Coronary artery (tissue), 2 donors: ENCODE data around the gene DEPDC5.
"Not testable (repeated sequence)": the region's sequence is repeated elsewhere in the genome, so short reads cannot be mapped to it uniquely, and the experiment has no call there.

Source experiments
- DNase-seq: peaks from one replicate; pipeline ENCODE4 v3.0.0-alpha.2; 2017; ENCODE audit warnings: low spot score
- H3K27ac ChIP-seq, 2 donors: fragments of 200-600 bp; sonication (generic); one replicate each; pipeline ENCODE4 v1.5.1; 2016 to 2019
- H3K4me3 ChIP-seq: fragments of 200-600 bp; sonication (generic); 2 replicates; pipeline ENCODE4 v1.5.1; 2016; ENCODE audit warnings: mild to moderate bottlenecking, moderate library complexity
- TF ChIP-seq, protein P1 (sequence below): fragments of 200-600 bp; sonication (generic); IDR thresholded peaks from one replicate; pipeline ENCODE4 v1.5.1; 2019; ENCODE audit warnings: antibody characterized with exemption

Gene DEPDC5

DNA sequence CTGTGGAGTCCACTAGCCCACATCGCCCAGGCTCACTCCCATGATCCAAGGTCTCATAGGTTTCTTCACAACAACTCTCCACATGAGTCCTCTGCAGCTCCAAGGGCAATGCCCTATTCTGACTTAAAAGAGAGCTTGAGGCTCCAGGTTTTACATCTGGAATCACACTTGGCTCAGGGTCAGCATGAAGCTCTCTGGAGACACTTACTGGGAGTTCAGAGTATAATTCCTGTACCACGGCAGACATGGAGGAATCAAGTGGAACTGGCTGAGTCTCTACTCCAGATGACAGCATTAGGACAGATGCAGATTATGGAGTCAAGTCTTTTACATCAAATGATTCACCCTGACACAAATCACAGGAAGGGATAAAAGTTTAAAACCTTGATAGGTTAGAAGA lies 15.3 kb upstream of the DEPDC5 start:
- TF ChIP-seq, protein P1, sequence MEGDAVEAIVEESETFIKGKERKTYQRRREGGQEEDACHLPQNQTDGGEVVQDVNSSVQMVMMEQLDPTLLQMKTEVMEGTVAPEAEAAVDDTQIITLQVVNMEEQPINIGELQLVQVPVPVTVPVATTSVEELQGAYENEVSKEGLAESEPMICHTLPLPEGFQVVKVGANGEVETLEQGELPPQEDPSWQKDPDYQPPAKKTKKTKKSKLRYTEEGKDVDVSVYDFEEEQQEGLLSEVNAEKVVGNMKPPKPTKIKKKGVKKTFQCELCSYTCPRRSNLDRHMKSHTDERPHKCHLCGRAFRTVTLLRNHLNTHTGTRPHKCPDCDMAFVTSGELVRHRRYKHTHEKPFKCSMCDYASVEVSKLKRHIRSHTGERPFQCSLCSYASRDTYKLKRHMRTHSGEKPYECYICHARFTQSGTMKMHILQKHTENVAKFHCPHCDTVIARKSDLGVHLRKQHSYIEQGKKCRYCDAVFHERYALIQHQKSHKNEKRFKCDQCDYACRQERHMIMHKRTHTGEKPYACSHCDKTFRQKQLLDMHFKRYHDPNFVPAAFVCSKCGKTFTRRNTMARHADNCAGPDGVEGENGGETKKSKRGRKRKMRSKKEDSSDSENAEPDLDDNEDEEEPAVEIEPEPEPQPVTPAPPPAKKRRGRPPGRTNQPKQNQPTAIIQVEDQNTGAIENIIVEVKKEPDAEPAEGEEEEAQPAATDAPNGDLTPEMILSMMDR, result no peak
- H3K27ac ChIP-seq, result no peak overlapping the region
- DNase-seq, result no peak
- no peak overlapping the region for H3K4me3 ChIP-seq

DNA sequence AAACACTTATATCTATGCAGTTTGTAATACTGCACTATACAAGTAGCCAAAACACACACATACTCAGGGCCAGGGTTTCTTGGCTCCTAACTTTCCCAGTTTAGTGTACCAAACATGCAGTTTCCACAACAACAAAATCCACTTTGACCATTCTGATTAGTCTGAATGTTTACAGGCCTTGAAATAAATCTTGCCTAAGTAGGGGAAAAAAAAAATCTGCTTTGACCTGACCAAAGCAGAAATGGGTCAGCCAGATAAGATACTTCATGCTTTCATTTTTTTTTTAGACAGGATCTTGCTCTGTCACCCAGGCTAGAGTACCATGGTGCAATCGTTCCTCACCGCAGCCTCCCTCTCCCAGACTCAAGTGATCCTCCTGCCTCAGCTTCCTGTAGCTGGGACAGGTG lies 14.0 kb upstream of the DEPDC5 start:
- TF ChIP-seq, protein P1, result no peak
- Histone ChIP-seq H3K27ac (peak overlapping the region; percentile 32 to 57), H3K4me3 (no peak overlapping the region)
- DNase-seq, result no peak

DNA sequence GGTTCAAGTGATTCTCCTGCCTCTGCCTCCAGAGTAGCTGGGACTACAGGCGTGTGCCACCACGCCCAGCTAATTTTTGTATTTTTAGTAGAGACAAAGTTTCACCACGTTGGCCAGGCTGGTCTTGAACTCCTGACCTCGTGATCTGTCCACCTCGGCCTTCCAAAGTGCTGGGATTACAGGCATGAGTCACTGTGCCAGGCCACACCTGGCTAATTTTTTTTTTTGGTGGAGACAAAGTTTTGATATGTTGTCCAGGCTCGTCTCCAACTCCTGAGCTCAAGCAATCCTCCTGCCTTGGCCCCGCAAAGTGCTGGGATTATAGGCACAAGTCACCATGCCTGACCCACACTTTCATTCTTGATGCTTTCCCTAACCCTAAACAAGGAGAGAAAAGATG lies 13.5 kb upstream of the DEPDC5 start:
- DNase-seq, H3K4me3 ChIP-seq: not testable (repeated sequence)
- peak overlapping the region in 1 of 2 donors; percentile 57 for H3K27ac ChIP-seq

DNA sequence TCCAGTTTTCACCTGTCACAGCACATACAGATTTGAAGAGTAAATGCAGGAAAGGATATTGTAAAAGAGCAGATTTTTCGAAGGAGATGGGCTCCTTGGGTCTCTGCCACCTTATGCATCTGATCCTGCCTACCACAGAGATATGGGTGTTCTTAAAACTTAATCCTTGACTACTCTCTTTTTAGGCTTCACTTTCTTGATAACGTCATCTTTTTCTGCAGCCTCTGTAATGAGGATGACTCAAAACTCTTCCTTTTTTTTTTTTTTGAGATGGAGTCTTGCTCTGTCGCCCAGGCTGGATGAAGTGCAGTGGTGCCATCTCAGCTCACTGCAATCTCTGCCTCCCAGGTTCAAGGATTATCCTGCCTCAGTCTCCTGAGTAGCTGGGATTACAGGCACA lies 11.7 kb upstream of the DEPDC5 start:
- no peak for DNase-seq
- no peak overlapping the region for H3K4me3 ChIP-seq
- TF ChIP-seq, protein P1, result no peak
- H3K27ac ChIP-seq, result no peak overlapping the region

DNA sequence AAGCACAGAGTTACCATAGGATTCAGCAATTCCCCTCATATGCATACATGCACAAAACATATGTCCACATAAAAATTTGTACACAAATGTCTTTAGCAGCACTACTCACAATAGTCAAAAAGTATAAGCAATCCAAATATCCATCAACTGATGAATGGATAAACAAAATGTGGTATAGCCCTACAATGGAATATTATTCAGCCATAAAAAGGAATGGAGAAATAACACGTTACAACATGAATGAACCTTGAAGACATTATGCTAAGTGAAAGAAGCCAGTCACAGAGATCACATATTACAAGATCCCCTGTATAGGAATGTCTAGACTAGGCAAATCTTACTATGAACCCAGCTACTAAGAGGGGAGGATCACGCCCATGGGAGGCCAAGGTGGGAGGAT lies 11.1 kb upstream of the DEPDC5 start:
- TF ChIP-seq, protein P1, result no peak
- DNase-seq, result no peak
- no peak overlapping the region for H3K27ac ChIP-seq
- H3K4me3 ChIP-seq, result no peak overlapping the region

DNA sequence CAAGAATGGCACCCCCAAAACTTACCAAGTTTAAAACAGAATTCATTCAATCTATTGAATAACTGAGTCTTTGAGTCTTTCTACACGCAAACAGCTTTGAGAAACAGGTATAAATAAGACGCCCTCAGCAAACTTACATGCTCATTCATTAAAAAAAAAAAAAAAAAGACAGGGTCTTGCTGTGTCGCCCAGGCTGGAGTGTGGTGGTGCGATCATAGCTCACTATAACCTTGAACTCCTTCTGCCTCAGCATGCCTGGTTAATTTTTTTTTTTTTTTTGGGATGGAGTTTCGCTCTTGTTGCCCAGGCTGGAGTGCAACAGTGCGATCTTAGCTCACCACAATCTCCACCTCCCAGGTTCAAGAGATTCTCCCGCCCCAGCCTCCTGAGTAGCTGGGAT lies 9.9 kb upstream of the DEPDC5 start:
- DNase-seq, result no peak
- no peak overlapping the region for H3K4me3 ChIP-seq
- H3K27ac ChIP-seq, result no peak overlapping the region
- TF ChIP-seq, protein P1, result no peak

DNA sequence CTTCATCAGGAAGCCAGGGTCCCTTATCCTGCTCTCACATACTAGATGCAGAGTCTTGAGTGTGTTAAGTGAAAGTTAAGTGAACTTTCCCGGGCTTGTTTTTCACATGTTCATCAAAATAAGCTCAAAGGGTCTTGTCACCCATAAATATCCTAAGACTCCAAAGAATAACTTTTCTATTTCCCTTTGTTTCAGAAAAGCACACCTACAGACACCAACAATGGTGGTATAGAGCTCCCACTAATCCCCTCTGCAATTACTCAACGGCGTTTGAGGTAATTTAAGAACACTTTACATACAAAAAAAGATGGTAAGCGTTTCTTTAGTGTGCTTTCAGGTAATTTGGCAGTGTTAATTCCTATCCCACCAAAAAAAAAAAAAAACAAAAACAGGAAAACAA lies 6.4 kb upstream of the DEPDC5 start:
- no peak overlapping the region for H3K27ac ChIP-seq
- no peak overlapping the region for H3K4me3 ChIP-seq
- TF ChIP-seq, protein P1, result no peak
- no peak for DNase-seq

DNA sequence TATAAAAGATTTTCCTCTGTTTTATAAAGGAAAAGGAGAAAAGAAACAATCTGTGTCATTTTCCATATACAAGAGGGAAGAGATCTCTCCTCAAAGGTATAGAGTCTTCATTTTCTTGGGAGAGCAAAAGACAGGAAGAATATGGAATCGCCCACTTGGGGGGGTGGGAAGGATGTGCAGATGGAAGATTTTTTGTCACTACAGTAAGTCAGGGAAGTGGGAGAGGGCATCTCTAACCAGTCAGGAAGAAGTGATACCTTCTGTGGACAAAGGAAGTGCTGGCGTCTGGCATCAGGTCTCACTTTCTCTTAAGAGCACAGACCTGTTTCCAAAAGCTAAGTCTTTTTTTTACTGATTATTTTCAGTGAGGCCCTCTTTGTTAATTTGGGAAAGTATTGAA lies 5.3 kb upstream of the DEPDC5 start:
- peak overlapping the region; percentile 85 for H3K4me3 ChIP-seq

More for the DNA sequence above, 5.3 kb upstream of the DEPDC5 start:
- DNase-seq, result no peak
- no peak overlapping the region for H3K27ac ChIP-seq
- TF ChIP-seq, protein P1, result no peak
